HCT116 (cell line): Measurements from ENCODE around the gene EGFLAM. TPM values are rescaled to one million over a fixed set of nuclear protein-coding genes. Genes with fewer than 3 reads are reported as not detected.

Source experiments
- ATAC-seq: fragments of 200-7000 bp; cut with Tn5 transposase; 2 replicates; pipeline ENCODE4 v1.9.1; 2020; ENCODE audit warnings: mild to moderate bottlenecking, moderate library complexity
- BruUV-seq: library from RNA; stranded (reverse); fragments of 400-500 nt; replicated peaks from 2 replicates; lab custom pipeline; 2021; lab: Mats Ljungman, UMichigan
- CTCF ChIA-PET: fragments of 300-600 bp; sonication (Branson Sonifier 250); formaldehyde crosslinking; loops from one replicate; lab custom pipeline; 2021; ENCODE audit warnings: antibody characterized with exemption; lab: Charles Lee
- POLR2A ChIA-PET: fragments of 300-600, 350-600 bp; sonication (Branson Sonifier 250); formaldehyde crosslinking; loops from one replicate; lab custom pipeline; 2021; ENCODE audit warnings: antibody characterized with exemption; lab: Charles Lee
- RAD21 ChIA-PET, 2 experiments: fragments of 300-600 bp; sonication (Branson Sonifier 250); formaldehyde crosslinking; loops; one replicate each; lab custom pipeline; 2023; ENCODE audit warnings: low total read pairs in 2 of 2; ENCODE audit not compliant: uncharacterized antibody in 2 of 2, unreplicated experiment in 2 of 2, low non-redundant PET in 1 of 2; lab: Charles Lee
- DNase-seq: peaks from one replicate; pipeline ENCODE4 v3.0.0-alpha.2; 2010; ENCODE audit warnings: low read depth, low spot score
- H2AFZ ChIP-seq: fragments of 200-600 bp; shearing (Covaris generic), sonication (generic); 2 replicates; pipeline ENCODE4 v1.6.1; 2017; ENCODE audit warnings: low read depth, mixed run types, mixed read lengths, antibody characterized with exemption, low read length; ENCODE audit not compliant: poor library complexity, severe bottlenecking
- H3K27ac ChIP-seq: 2 replicates; pipeline ENCODE4 v1.5.1; 2012; ENCODE audit warnings: low read depth, low read length
- H3K27me3 ChIP-seq: fragments of 200-600 bp; sonication (generic); 2 replicates; pipeline ENCODE4 v1.6.1; 2016; ENCODE audit warnings: mixed run types, low read length, mixed read lengths; ENCODE audit not compliant: insufficient read depth
- H3K36me3 ChIP-seq, 2 experiments: fragments of 200-500 bp in 1 of 2; fragments of 200-600 bp in 1 of 2; sonication (Bioruptor generic) in 1 of 2; sonication (generic) in 1 of 2; 2 replicates each; pipeline versions ENCODE4 v1.5.1 to v1.6.1; 2014 to 2016; ENCODE audit warnings: low read length in 2 of 2, inconsistent platforms in 1 of 2, mixed read lengths in 1 of 2, mixed run types in 1 of 2; ENCODE audit not compliant: insufficient read depth in 2 of 2, control insufficient read depth in 1 of 2
- H3K4me1 ChIP-seq, 2 experiments: fragments of 200-600 bp in 1 of 2; sonication (generic) in 1 of 2; 2 replicates each; pipeline versions ENCODE4 v1.5.1 to v1.6.1; 2012 to 2017; ENCODE audit warnings: low read length in 2 of 2, inconsistent platforms in 1 of 2, mild to moderate bottlenecking in 1 of 2, mixed read lengths in 1 of 2, mixed run types in 1 of 2, moderate library complexity in 1 of 2; ENCODE audit not compliant: insufficient read depth in 2 of 2, control insufficient read depth in 1 of 2
- H3K4me2 ChIP-seq: fragments of 200-600 bp; sonication (generic); 2 replicates; pipeline ENCODE4 v1.6.1; 2017; ENCODE audit warnings: mixed run types, low read length, mixed read lengths
- H3K4me3 ChIP-seq, 2 experiments: fragments of 200-600 bp in 1 of 2; sonication (generic) in 1 of 2; replicated peaks in 1 of 2; 2 replicates each; pipeline ENCODE4 v1.5.1; 2011 to 2016; ENCODE audit warnings: low read length in 2 of 2, control low read depth in 1 of 2, low read depth in 1 of 2, mild to moderate bottlenecking in 1 of 2, mixed read lengths in 1 of 2, mixed run types in 1 of 2
- H3K79me2 ChIP-seq: fragments of 200-600 bp; sonication (generic); 2 replicates; pipeline ENCODE4 v1.6.1; 2017; ENCODE audit warnings: mild to moderate bottlenecking, mixed run types, low read length, moderate library complexity, mixed read lengths; ENCODE audit not compliant: insufficient read depth
- H3K9ac ChIP-seq: fragments of 200-600 bp; sonication (generic); 2 replicates; pipeline ENCODE4 v1.6.1; 2016; ENCODE audit warnings: low read length, mixed read lengths
- H3K9me2 ChIP-seq: fragments of 200-600 bp; sonication (generic), shearing (Covaris generic); 2 replicates; pipeline ENCODE4 v1.6.1; 2017; ENCODE audit warnings: mixed run types, mild to moderate bottlenecking, moderate library complexity; ENCODE audit not compliant: insufficient read depth
- H3K9me3 ChIP-seq, 2 experiments: fragments of 200-500 bp in 1 of 2; fragments of 200-600 bp in 1 of 2; sonication (Bioruptor generic) in 1 of 2; sonication (generic) in 1 of 2; 2 replicates each; pipeline ENCODE4 v1.6.1; 2014 to 2017; ENCODE audit warnings: low read length in 2 of 2, mixed read lengths in 2 of 2, inconsistent platforms in 1 of 2, low read depth in 1 of 2, mild to moderate bottlenecking in 1 of 2, mixed run types in 1 of 2, moderate library complexity in 1 of 2; ENCODE audit not compliant: control insufficient read depth in 1 of 2, insufficient read depth in 1 of 2
- H4K20me1 ChIP-seq: fragments of 200-600 bp; sonication (generic), shearing (Covaris generic); 2 replicates; pipeline ENCODE4 v1.6.1; 2017; ENCODE audit warnings: mixed run types, mild to moderate bottlenecking, moderate library complexity; ENCODE audit not compliant: insufficient read depth
- ATF3 ChIP-seq: IDR thresholded peaks from 2 replicates; pipeline ENCODE4 v1.6.1; 2012
- CBX3 ChIP-seq: IDR thresholded peaks from 2 replicates; pipeline ENCODE4 v1.6.1; 2012; ENCODE audit warnings: low read depth
- CEBPB ChIP-seq: IDR thresholded peaks from 2 replicates; pipeline ENCODE4 v1.6.1; 2012; ENCODE audit warnings: low read depth
- ELF1 ChIP-seq: IDR thresholded peaks from 2 replicates; pipeline ENCODE4 v1.6.1; 2012; ENCODE audit warnings: low read depth, borderline replicate concordance
- EZH2phosphoT487 ChIP-seq: fragments of 200-600 bp; IDR thresholded peaks from 2 replicates; pipeline ENCODE4 v1.6.1; 2018; ENCODE audit warnings: antibody characterized with exemption, borderline replicate concordance
- FOSL1 ChIP-seq: IDR thresholded peaks from 2 replicates; pipeline ENCODE4 v1.6.1; 2012; ENCODE audit warnings: low read depth
- JUND ChIP-seq: IDR thresholded peaks from 2 replicates; pipeline ENCODE4 v1.6.1; 2012
- POLR2A ChIP-seq: IDR thresholded peaks from 2 replicates; pipeline ENCODE4 v1.7.0; 2011; ENCODE audit warnings: borderline replicate concordance; ENCODE audit not compliant: insufficient read depth, insufficient read length; ENCODE audit errors: extremely low read depth
- POLR2AphosphoS5 ChIP-seq: IDR thresholded peaks from 2 replicates; pipeline ENCODE4 v1.6.1; 2011; ENCODE audit warnings: mild to moderate bottlenecking, low read depth, low read length, moderate library complexity
- RAD21 ChIP-seq: IDR thresholded peaks from 2 replicates; pipeline ENCODE4 v1.6.1; 2012; ENCODE audit warnings: low read depth, mild to moderate bottlenecking
- REST ChIP-seq: IDR thresholded peaks from 2 replicates; pipeline ENCODE4 v1.6.1; 2012; ENCODE audit warnings: low read depth
- SP1 ChIP-seq: IDR thresholded peaks from 2 replicates; pipeline ENCODE4 v1.6.1; 2012; ENCODE audit warnings: low read depth
- TCF7L2 ChIP-seq: IDR thresholded peaks from 2 replicates; pipeline ENCODE4 v1.7.0; 2011; ENCODE audit warnings: borderline replicate concordance, inconsistent platforms; ENCODE audit not compliant: insufficient read depth, insufficient read length; ENCODE audit errors: extremely low read depth
- YY1 ChIP-seq: IDR thresholded peaks from 2 replicates; pipeline ENCODE4 v1.6.1; 2011; ENCODE audit warnings: low read length, low read depth, moderate library complexity, mild to moderate bottlenecking; ENCODE audit not compliant: insufficient replicate concordance; ENCODE audit errors: extremely low read depth
- ZBTB33 ChIP-seq: IDR thresholded peaks from 2 replicates; pipeline ENCODE4 v1.6.1; 2011; ENCODE audit warnings: mild to moderate bottlenecking, low read length, moderate library complexity; ENCODE audit not compliant: insufficient replicate concordance; ENCODE audit errors: extremely low read depth
- intact Hi-C: fragments of 100-400 bp; cut with micrococcal nuclease; formaldehyde crosslinking; loops from 2 replicates; pipeline ENCODE4 v1.10.0; 2022
- total RNA-seq: library from RNA; stranded (reverse); gene quantifications from one replicate; pipeline ENCODE4 v1.2.1, GENCODE V29; 2021; ENCODE audit not compliant: unreplicated experiment

EGFLAM gene
- total RNA-seq, 1 experiment from 2014 or later: not detected

GRCh38 chr5:38450627-38451026, 192.3 kb downstream of the EGFLAM start:
- POLR2A ChIA-PET: no interaction called here
- RAD21 ChIA-PET: no interaction called here
- no peak for DNase-seq
- intact Hi-C loops: no loop called here
- Histone ChIP-seq H3K4me1 (no peaks in the 10 kb centered on the region), H3K4me2 (no peak overlapping the region), H3K27me3 (no peaks in the 10 kb centered on the region), H3K27ac (no peak overlapping the region), H3K9ac (no peak overlapping the region), H3K9me2 (no peaks in the 10 kb centered on the region), H3K9me3 (no peaks in the 10 kb centered on the region), H3K4me3 (no peak overlapping the region), H2AFZ (no peak overlapping the region), H3K79me2 (no peaks in the 10 kb centered on the region), H3K36me3 (no peaks in the 10 kb centered on the region), H4K20me1 (no peaks in the 10 kb centered on the region)
- no peak for TF ChIP-seq SP1
- ATAC-seq: no peak
- BruUV-seq: no TSS peak
- CTCF ChIA-PET: interaction anchor here (4.0 kb wide), 1 partner anchor 9 kb away, joined by 22 read pairs; no protein-coding TSS in a partner anchor

- ChIA-PET POLR2A (no interaction called here), CTCF (interaction anchor here (4.0 kb wide), 1 partner anchor 9 kb away, joined by 22 read pairs; no protein-coding TSS in a partner anchor), RAD21 (no interaction called here)
- H3K4me3 ChIP-seq: no peak overlapping the region
- no peak overlapping the region for H3K9ac ChIP-seq
- no peaks in the 10 kb centered on the region for H3K9me3 ChIP-seq
- H3K27ac ChIP-seq: no peak overlapping the region
- H2AFZ ChIP-seq: no peak overlapping the region
- no peak for ATAC-seq
- H3K4me1 ChIP-seq: no peaks in the 10 kb centered on the region
- no peaks in the 10 kb centered on the region for H4K20me1 ChIP-seq
- no peaks in the 10 kb centered on the region for H3K9me2 ChIP-seq
- BruUV-seq: no TSS peak
- no peak overlapping the region for H3K4me2 ChIP-seq
- no peaks in the 10 kb centered on the region for H3K36me3 ChIP-seq
- intact Hi-C loops: no loop called here
- H3K27me3 ChIP-seq: no peaks in the 10 kb centered on the region
- H3K79me2 ChIP-seq: no peaks in the 10 kb centered on the region
- DNase-seq: no peak
- TF ChIP-seq TCF7L2: no peak
- TF ChIP-seq POLR2AphosphoS5: no peak
- TF ChIP-seq YY1: no peak
- TF ChIP-seq EZH2phosphoT487: no peak
- TF ChIP-seq CBX3: no peak
- no peak for TF ChIP-seq SP1
- TF ChIP-seq ZBTB33: no peak
- no peak for TF ChIP-seq JUND
- no peak for TF ChIP-seq REST
- no peak for TF ChIP-seq FOSL1
- TF ChIP-seq CEBPB: no peak
- TF ChIP-seq ELF1: no peak
- no peak for TF ChIP-seq POLR2A
- no peak for TF ChIP-seq RAD21
- TF ChIP-seq ATF3: no peak
Observed at GRCh38 chr5:38451074-38451725, 192.8 kb downstream of the EGFLAM start.
